SK-N-SH (cell line): Measurements from ENCODE around the gene GALNT1. TPM values are rescaled to one million over a fixed set of nuclear protein-coding genes. Genes with fewer than 3 reads are reported as not detected.

ENCODE experiments used
- CTCF ChIA-PET: fragments of 300-600, 350-600 bp; formaldehyde crosslinking; extraction: SDS; loops from one replicate; lab custom pipeline; 2021; lab: Yijun Ruan, JAX
- POLR2A ChIA-PET: fragments of 350-600 bp; sonication (Branson Sonifier 250); formaldehyde crosslinking; extraction: SDS; loops from one replicate; lab custom pipeline; 2020; ENCODE audit warnings: antibody characterized with exemption, inconsistent platforms; lab: Yijun Ruan, JAX
- DNase-seq: peaks from one replicate; pipeline ENCODE4 v3.0.0; 2012
- H2AFZ ChIP-seq: fragments of 200-600 bp; sonication (generic); 2 replicates; pipeline ENCODE4 v1.8.1; 2016; ENCODE audit warnings: antibody characterized with exemption, mild to moderate bottlenecking, low read depth
- H3F3A ChIP-seq: fragments of 200-600 bp; sonication (generic); replicated peaks from 2 replicates; pipeline ENCODE3; 2016; ENCODE audit warnings: antibody characterized with exemption, mild to moderate bottlenecking; ENCODE audit not compliant: insufficient read depth
- H3K27ac ChIP-seq, 2 experiments: fragments of 200-500 bp in 1 of 2; fragments of 200-600 bp in 1 of 2; sonication (Bioruptor generic) in 1 of 2; sonication (generic), shearing (Covaris generic) in 1 of 2; 2 replicates each; pipeline versions ENCODE4 v1.5.1 to v1.6.1; 2014 to 2016; ENCODE audit warnings: low read depth in 2 of 2, inconsistent platforms in 1 of 2, low read length in 1 of 2, mild to moderate bottlenecking in 1 of 2, mixed read lengths in 1 of 2
- H3K27me3 ChIP-seq: fragments of 200-600 bp; sonication (generic), shearing (Covaris generic); 2 replicates; pipeline ENCODE4 v1.6.1; 2016; ENCODE audit warnings: mixed run types; ENCODE audit not compliant: insufficient read depth
- H3K36me3 ChIP-seq, 2 experiments: fragments of 200-500 bp in 1 of 2; fragments of 200-600 bp in 1 of 2; sonication (Bioruptor generic) in 1 of 2; sonication (generic) in 1 of 2; replicated peaks in 1 of 2; 2 replicates each; pipeline versions ENCODE3 to v1.5.1; 2014 to 2016; ENCODE audit warnings: low read length in 1 of 2, mild to moderate bottlenecking in 1 of 2; ENCODE audit not compliant: insufficient read depth in 2 of 2, control insufficient read depth in 1 of 2
- H3K4me1 ChIP-seq, 2 experiments: fragments of 200-500 bp in 1 of 2; fragments of 200-600 bp in 1 of 2; sonication (Bioruptor generic) in 1 of 2; sonication (generic), shearing (Covaris generic) in 1 of 2; 2 replicates each; pipeline versions ENCODE4 v1.5.1 to v1.6.1; 2014 to 2016; ENCODE audit warnings: low read depth in 1 of 2, low read length in 1 of 2, mixed run types in 1 of 2; ENCODE audit not compliant: insufficient read depth in 2 of 2, control insufficient read depth in 1 of 2
- H3K4me2 ChIP-seq: fragments of 200-600 bp; sonication (generic), shearing (Covaris generic); 2 replicates; pipeline ENCODE4 v1.6.1; 2017; ENCODE audit warnings: mixed run types
- H3K4me3 ChIP-seq, 2 experiments: fragments of 200-500 bp in 1 of 2; fragments of 200-600 bp in 1 of 2; sonication (Bioruptor generic) in 1 of 2; sonication (generic), shearing (Covaris generic) in 1 of 2; 2 replicates each; pipeline versions ENCODE4 v1.5.1 to v1.8.1; 2014 to 2016; ENCODE audit warnings: low read depth in 2 of 2, inconsistent platforms in 1 of 2, low read length in 1 of 2, mild to moderate bottlenecking in 1 of 2, mixed read lengths in 1 of 2, moderate library complexity in 1 of 2
- H3K79me2 ChIP-seq: fragments of 200-600 bp; sonication (generic); 2 replicates; pipeline ENCODE4 v1.8.1; 2017; ENCODE audit warnings: mild to moderate bottlenecking; ENCODE audit not compliant: insufficient read depth
- H3K9ac ChIP-seq: fragments of 200-600 bp; sonication (generic); 2 replicates; pipeline ENCODE4 v1.6.1; 2017; ENCODE audit warnings: mixed run types
- H3K9me2 ChIP-seq: fragments of 200-600 bp; sonication (generic); 2 replicates; pipeline ENCODE4 v1.6.1; 2017; ENCODE audit warnings: mixed run types
- H3K9me3 ChIP-seq: fragments of 200-600 bp; sonication (generic); 2 replicates; pipeline ENCODE4 v1.6.1; 2017; ENCODE audit warnings: mixed run types, mild to moderate bottlenecking, moderate library complexity
- H4K20me1 ChIP-seq: fragments of 200-600 bp; sonication (generic); 2 replicates; pipeline ENCODE4 v1.6.1; 2017; ENCODE audit warnings: mild to moderate bottlenecking, mixed run types; ENCODE audit not compliant: insufficient read depth
- CHD2 ChIP-seq: fragments of 150-350 bp; IDR thresholded peaks from 2 replicates; pipeline ENCODE4 v1.6.1; 2018; ENCODE audit warnings: low read length; ENCODE audit not compliant: partially characterized antibody
- ELF1 ChIP-seq: IDR thresholded peaks from 2 replicates; pipeline ENCODE4 v1.4.0; 2012
- EZH2phosphoT487 ChIP-seq: fragments of 200-600 bp; sonication (generic); IDR thresholded peaks from 2 replicates; pipeline ENCODE4 v1.6.1; 2017; ENCODE audit warnings: low read depth, mixed run types, mild to moderate bottlenecking, antibody characterized with exemption, moderate library complexity, borderline replicate concordance
- FOXM1 ChIP-seq: IDR thresholded peaks from 2 replicates; pipeline ENCODE4 v1.4.0; 2012; ENCODE audit warnings: low read depth, mild to moderate bottlenecking
- GABPA ChIP-seq: IDR thresholded peaks from 2 replicates; pipeline ENCODE4 v1.4.0; 2012; ENCODE audit warnings: low read depth, mild to moderate bottlenecking
- GATA2 ChIP-seq: sonication (generic); formaldehyde crosslinking; IDR thresholded peaks from 2 replicates; pipeline ENCODE4 v1.5.0; 2020; ENCODE audit warnings: mild to moderate bottlenecking, missing genetic modification reagents
- JUND ChIP-seq: IDR thresholded peaks from 2 replicates; pipeline ENCODE4 v1.4.0; 2012
- MAX ChIP-seq: IDR thresholded peaks from 2 replicates; pipeline ENCODE4 v1.4.0; 2012; ENCODE audit warnings: low read depth
- MXI1 ChIP-seq: IDR thresholded peaks from 2 replicates; pipeline ENCODE4 v1.6.1; 2012; ENCODE audit warnings: mild to moderate bottlenecking, low read depth, low read length, improper control_type of control experiment
- RAD21 ChIP-seq: IDR thresholded peaks from 2 replicates; pipeline ENCODE4 v1.6.1; 2012; ENCODE audit warnings: mild to moderate bottlenecking, low read length
- REST ChIP-seq: IDR thresholded peaks from 2 replicates; pipeline ENCODE4 v1.6.1; 2012; ENCODE audit warnings: mild to moderate bottlenecking, low read depth, low read length, moderate library complexity
- SMC3 ChIP-seq: IDR thresholded peaks from 2 replicates; pipeline ENCODE4 v1.6.1; 2012; ENCODE audit warnings: low read depth, low read length, improper control_type of control experiment
- TCF12 ChIP-seq: IDR thresholded peaks from 2 replicates; pipeline ENCODE4 v1.4.0; 2012
- USF1 ChIP-seq: IDR thresholded peaks from 2 replicates; pipeline ENCODE4 v1.4.0; 2012; ENCODE audit warnings: low read depth, borderline replicate concordance
- USF2 ChIP-seq: fragments of 150-350 bp; IDR thresholded peaks from 2 replicates; pipeline ENCODE4 v1.6.1; 2017; ENCODE audit warnings: antibody characterized with exemption, low read length, low read depth, borderline replicate concordance
- YY1 ChIP-seq: IDR thresholded peaks from 2 replicates; pipeline ENCODE4 v1.4.0; 2012; ENCODE audit warnings: low read depth, mild to moderate bottlenecking
- ZBTB33 ChIP-seq: IDR thresholded peaks from 2 replicates; pipeline ENCODE4 v1.4.0; 2012; ENCODE audit warnings: low read depth, borderline replicate concordance
- WGBS: methylation state at CpG from one replicate; pipeline ENCODE4 v1.1.6; 2017; ENCODE audit warnings: low lambda C conversion rate; 5-methylcytosine and 5-hydroxymethylcytosine counted together
- polyA plus RNA-seq, 3 experiments: library from polyadenylated mRNA; depleted of rRNA; stranded (reverse); fragments of >200 nt; gene quantifications; 2 replicates each; pipeline ENCODE4 v1.2.3, GENCODE V29; 2012

The GALNT1 gene
- polyA plus RNA-seq, 1 of the 3 experiments (the other 2 are of a cell fraction): 15.7 TPM

- WGBS: no CpG with 5 or more reads among the region's 1 CpG
- ChIA-PET POLR2A (no interaction called here), CTCF (interaction anchor here (1.6 to 3.5 kb wide), 2 partner anchors 24 to 218 kb away, joined by 7 to 13 read pairs; no protein-coding TSS in a partner anchor)
- Histone ChIP-seq H3K9ac (no peak overlapping the region), H3K79me2 (no peaks in the 10 kb centered on the region), H3K27ac (no peak overlapping the region), H3K9me2 (no peaks in the 10 kb centered on the region), H3F3A (no peaks in the 10 kb centered on the region), H3K4me3 (no peak overlapping the region), H3K36me3 (no peaks in the 10 kb centered on the region), H3K4me1 (peaks cover 0 to 2% of the 10 kb centered on the region in 2 experiments; a peak in 1 of 4 replicates), H4K20me1 (no peaks in the 10 kb centered on the region), H2AFZ (no peak overlapping the region), H3K27me3 (no peaks in the 10 kb centered on the region), H3K9me3 (no peaks in the 10 kb centered on the region), H3K4me2 (no peak overlapping the region)
- TF ChIP-seq USF1: no peak
- TF ChIP-seq CHD2: no peak
- TF ChIP-seq SMC3: no peak
- TF ChIP-seq GATA2 (CRISPR knock-in tag): no peak
- no peak for TF ChIP-seq EZH2phosphoT487
- TF ChIP-seq YY1: no peak
- no peak for TF ChIP-seq RAD21
- no peak for TF ChIP-seq FOXM1
- no peak for TF ChIP-seq USF2
- no peak for TF ChIP-seq REST
- no peak for TF ChIP-seq GABPA
- no peak for TF ChIP-seq MAX
- no peak for TF ChIP-seq MXI1
- TF ChIP-seq TCF12: no peak
- no peak for TF ChIP-seq ZBTB33
- TF ChIP-seq JUND: no peak
- TF ChIP-seq ELF1: no peak
- no peak for DNase-seq
Measured at GRCh38 chr18:35732162-35732561, 150.6 kb downstream of the GALNT1 start.
